SK-N-MC (cell line): ENCODE measurements around the gene FANCE.
A peak's percentile ranks its signal among the peaks of the same experiment; 100 is the strongest.

Source experiments
- DNase-seq: peaks from one replicate; pipeline ENCODE4 v3.0.0-alpha.2; 2011; ENCODE audit warnings: low read depth, low spot score
- H3K27ac ChIP-seq: fragments of 200-600 bp; sonication (generic); 2 replicates; pipeline ENCODE4 v1.5.1; 2016; ENCODE audit warnings: mixed run types
- H3K36me3 ChIP-seq: fragments of 200-600 bp; sonication (generic); 2 replicates; pipeline ENCODE4 v1.6.1; 2017; ENCODE audit warnings: antibody characterized with exemption, low read length, mixed read lengths; ENCODE audit not compliant: insufficient read depth
- H3K4me3 ChIP-seq: fragments of 200-600 bp; sonication (generic); 2 replicates; pipeline ENCODE4 v1.5.1; 2016
- H3K9ac ChIP-seq: fragments of 200-600 bp; sonication (generic); 2 replicates; pipeline ENCODE4 v1.8.0; 2017; ENCODE audit warnings: mixed run types, mixed read lengths; ENCODE audit not compliant: insufficient read length
- H3K9me3 ChIP-seq: fragments of 200-600 bp; sonication (generic); 2 replicates; pipeline ENCODE4 v1.6.1; 2017; ENCODE audit warnings: low read depth, mild to moderate bottlenecking, antibody characterized with exemption, low read length, moderate library complexity, mixed read lengths
- EZH2 ChIP-seq: fragments of 200-600 bp; sonication (generic); IDR thresholded peaks from one replicate; pipeline ENCODE4 v1.6.1; 2017; ENCODE audit warnings: antibody characterized with exemption
- FOXP2 ChIP-seq: optimal IDR thresholded peaks from 2 replicates; pipeline ENCODE3; 2011; ENCODE audit warnings: mild to moderate bottlenecking, moderate library complexity; ENCODE audit not compliant: insufficient read depth; ENCODE audit errors: extremely low read length, control extremely low read depth
- POLR2AphosphoS5 ChIP-seq: IDR thresholded peaks from 2 replicates; pipeline ENCODE4 v1.6.1; 2012; ENCODE audit warnings: mild to moderate bottlenecking, low read depth, low read length, borderline replicate concordance

Gene FANCE

DNA sequence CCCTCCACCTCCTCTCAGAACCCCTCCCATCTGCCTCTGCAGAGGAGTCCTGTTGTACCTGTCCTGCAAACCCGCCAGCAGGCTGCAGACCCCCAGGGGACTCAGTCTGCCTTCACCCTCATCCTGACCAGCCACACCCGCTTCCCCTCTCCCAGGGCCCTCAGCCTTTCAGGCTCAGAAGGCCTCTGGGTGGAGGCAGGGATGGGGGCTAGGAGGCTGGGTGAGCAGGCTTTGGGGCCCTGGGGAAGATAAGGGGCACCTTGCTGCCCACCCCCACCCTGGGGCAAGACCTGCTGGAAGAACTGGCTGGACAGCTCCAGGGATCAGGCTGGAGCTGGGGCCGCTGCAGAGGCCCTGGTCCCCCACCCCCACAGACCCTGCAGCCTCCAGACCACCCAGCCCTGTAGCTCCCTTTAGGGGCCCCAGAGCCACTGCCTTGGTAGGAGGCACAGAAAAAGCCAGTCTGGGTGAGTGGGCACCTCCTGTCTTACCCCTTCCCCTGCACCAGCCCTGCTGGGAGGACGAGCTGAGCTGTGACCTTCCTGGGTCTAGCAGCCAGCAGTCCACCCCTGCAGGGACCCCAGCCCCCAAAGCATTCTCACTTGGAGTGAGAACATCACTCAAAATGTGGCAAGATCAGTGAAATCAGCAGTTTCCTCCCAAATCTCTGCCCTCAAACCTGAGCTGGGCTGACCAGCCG is 39.6 kb downstream of the FANCE start:
- TF ChIP-seq EZH2 (no peak), POLR2AphosphoS5 (no peak), FOXP2 (no peak)
- Histone ChIP-seq H3K9ac (no peak overlapping the region), H3K9me3 (no peaks in the 10 kb centered on the region), H3K27ac (peak overlapping the region; percentile 6; the same call in 1 of the 2 replicates), H3K36me3 (no peaks in the 10 kb centered on the region), H3K4me3 (peak overlapping the region; percentile 71)
- no peak for DNase-seq

- DNase-seq: peak; percentile 35
- Histone ChIP-seq H3K4me3 (peak overlapping the region; percentile 71), H3K9ac (peak overlapping the region; percentile 20), H3K9me3 (no peaks in the 10 kb centered on the region), H3K27ac (peak overlapping the region; percentile 6; the same call in 1 of the 2 replicates), H3K36me3 (no peaks in the 10 kb centered on the region)
- no peak for TF ChIP-seq POLR2AphosphoS5
- TF ChIP-seq EZH2: no peak
- TF ChIP-seq FOXP2: no peak
Observed at GRCh38 chr6:35492258-35492973, 40.3 kb downstream of the FANCE start.

GRCh38 chr6:35492974-35493284 is 40.8 kb downstream of the FANCE start:
- no peak for DNase-seq
- Histone ChIP-seq H3K9ac (no peak overlapping the region), H3K27ac (peak overlapping the region; percentile 6; the same call in 1 of the 2 replicates), H3K4me3 (peak overlapping the region; percentile 71), H3K9me3 (no peaks in the 10 kb centered on the region), H3K36me3 (no peaks in the 10 kb centered on the region)
- TF ChIP-seq FOXP2: no peak
- TF ChIP-seq EZH2: no peak
- TF ChIP-seq POLR2AphosphoS5: no peak

DNA sequence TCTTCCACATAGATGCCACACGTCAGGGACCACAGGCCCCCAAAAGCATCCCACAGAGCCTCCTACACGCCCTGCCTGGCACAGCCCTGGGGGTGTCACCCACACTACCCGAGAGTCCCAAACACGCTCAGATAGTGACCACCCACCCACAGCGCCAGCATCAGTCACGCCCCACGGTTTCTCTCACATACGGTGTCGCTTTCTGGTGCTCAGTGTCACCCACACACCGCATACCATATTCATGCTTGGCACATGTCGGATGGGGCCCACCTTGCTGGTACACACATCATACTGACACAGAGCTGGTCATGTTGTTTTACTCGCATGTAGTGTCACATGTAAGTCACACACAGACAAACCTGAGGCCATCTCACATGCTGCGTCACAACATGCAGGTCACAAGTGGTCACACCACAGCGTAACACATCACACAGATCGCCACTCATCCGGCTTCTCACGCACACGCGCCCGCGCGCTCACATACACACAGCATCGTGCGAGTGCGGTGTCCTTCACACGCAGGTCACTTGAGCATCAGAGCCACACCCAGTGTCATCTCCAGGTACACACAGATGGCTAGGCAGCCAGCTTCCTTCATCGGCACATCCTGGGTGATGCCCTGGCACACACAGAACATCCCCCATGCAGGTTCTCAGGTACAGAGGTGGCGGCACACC is 41.3 kb downstream of the FANCE start:
- no peak for TF ChIP-seq FOXP2
- H3K9ac ChIP-seq: no peak overlapping the region
- no peak overlapping the region for H3K4me3 ChIP-seq
- no peak for DNase-seq
- H3K36me3 ChIP-seq: no peaks in the 10 kb centered on the region
- no peak overlapping the region; the same call in 1 of the 2 replicates for H3K27ac ChIP-seq
- H3K9me3 ChIP-seq: no peaks in the 10 kb centered on the region

DNA sequence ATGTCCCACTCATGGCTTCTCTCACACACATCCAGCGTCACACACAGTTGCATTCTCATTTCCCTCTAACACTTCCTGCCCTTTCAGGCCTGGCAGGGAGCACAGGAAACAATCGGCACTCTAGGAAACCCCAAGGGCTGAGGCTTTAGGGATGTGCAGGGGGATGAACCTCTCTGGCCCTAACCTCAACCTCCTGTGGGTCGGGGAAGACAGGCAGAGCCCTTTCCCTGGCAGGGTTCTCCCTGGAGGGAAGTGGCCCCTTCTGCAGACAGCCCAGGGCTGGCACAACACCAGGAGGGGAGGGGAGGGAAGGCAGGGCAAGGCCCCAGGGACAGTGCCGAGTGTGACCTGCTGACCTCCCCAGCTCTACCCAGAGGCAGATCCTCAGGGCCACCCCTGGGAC is 42.0 kb downstream of the FANCE start:
- no peak overlapping the region for H3K9ac ChIP-seq

GRCh38 chr6:35495258-35496035 is 43.3 kb downstream of the FANCE start:
- TF ChIP-seq POLR2AphosphoS5: no peak
- no peak for TF ChIP-seq EZH2
- no peak for TF ChIP-seq FOXP2
- H3K4me3 ChIP-seq: peak overlapping the region; percentile 78

More for the DNA sequence above, 42.0 kb downstream of the FANCE start:
- Histone ChIP-seq H3K36me3 (no peaks in the 10 kb centered on the region), H3K9me3 (no peaks in the 10 kb centered on the region), H3K27ac (no peak overlapping the region), H3K4me3 (no peak overlapping the region)
- TF ChIP-seq EZH2 (no peak), FOXP2 (no peak), POLR2AphosphoS5 (no peak)
- no peak for DNase-seq

DNA sequence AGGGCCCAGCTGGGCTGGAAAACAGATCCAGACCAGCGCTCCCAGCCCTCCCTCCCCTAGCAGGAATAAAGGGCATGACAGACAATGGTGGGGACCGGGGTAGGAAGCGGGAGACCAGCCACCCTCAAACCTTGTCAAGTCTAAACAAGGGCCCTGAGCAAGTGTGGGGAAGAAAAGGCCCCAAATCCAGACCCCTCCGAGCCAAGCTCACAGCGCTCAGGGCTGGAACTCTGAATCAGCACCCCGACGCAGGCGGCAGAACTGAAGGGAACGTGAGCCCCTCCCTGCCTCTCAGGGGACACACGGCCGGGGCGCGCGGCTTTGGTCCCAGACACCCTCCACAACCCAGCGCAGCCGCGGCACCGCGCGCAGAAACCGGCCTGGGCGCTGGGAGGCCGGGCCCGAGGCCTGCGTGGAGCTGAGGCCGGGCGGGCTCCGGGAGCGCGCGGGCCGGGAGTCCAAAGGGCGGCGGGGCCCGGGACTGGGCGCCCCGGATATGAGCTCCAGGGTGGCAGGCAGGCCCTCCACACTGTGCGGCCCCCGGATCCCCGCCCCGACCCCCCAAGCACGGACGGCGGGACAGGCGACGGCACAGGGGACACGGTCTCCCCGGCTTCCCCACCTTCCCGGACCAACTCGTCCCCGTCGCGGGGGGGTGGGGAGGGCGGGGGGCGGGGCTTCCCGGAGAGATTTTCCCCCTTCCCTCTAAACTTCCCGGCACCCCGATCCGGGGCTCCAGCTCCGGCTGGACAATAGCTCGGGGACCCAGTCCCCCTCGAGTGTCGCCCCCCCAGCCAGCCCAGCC is 44.1 kb downstream of the FANCE start:
- Histone ChIP-seq H3K9ac (peak overlapping the region; percentile 69), H3K36me3 (no peaks in the 10 kb centered on the region), H3K27ac (no peak overlapping the region), H3K4me3 (peak overlapping the region; percentile 78), H3K9me3 (no peaks in the 10 kb centered on the region)
- no peak for TF ChIP-seq EZH2
- TF ChIP-seq POLR2AphosphoS5: no peak
- TF ChIP-seq FOXP2: no peak
- no peak for DNase-seq

More at GRCh38 chr6:35495258-35496035, 43.3 kb downstream of the FANCE start:
- DNase-seq: no peak
- Histone ChIP-seq H3K36me3 (no peaks in the 10 kb centered on the region), H3K9ac (peak overlapping the region; percentile 69), H3K9me3 (no peaks in the 10 kb centered on the region), H3K27ac (no peak overlapping the region)
